NCI-H82 treated with DMSO at 0.1 percent for 48 hours (cell line): Measurements from ENCODE around the gene MVB12A.
A peak's percentile ranks its signal among the peaks of the same experiment; 100 is the strongest.

Experiments used
- DNase-seq: peaks from one replicate; lab custom pipeline; 2025; ENCODE audit not compliant: unreplicated experiment; lab: John Stamatoyannopoulos, UW

MVB12A gene

GRCh38 chr19:17419621-17420474, at the start of gene MVB12A:
Gene MVB12A (plus strand): TSS chr19:17420047. CDS start chr19:17420136, 89 bp downstream.
- peak; percentile 100 for DNase-seq

DNA sequence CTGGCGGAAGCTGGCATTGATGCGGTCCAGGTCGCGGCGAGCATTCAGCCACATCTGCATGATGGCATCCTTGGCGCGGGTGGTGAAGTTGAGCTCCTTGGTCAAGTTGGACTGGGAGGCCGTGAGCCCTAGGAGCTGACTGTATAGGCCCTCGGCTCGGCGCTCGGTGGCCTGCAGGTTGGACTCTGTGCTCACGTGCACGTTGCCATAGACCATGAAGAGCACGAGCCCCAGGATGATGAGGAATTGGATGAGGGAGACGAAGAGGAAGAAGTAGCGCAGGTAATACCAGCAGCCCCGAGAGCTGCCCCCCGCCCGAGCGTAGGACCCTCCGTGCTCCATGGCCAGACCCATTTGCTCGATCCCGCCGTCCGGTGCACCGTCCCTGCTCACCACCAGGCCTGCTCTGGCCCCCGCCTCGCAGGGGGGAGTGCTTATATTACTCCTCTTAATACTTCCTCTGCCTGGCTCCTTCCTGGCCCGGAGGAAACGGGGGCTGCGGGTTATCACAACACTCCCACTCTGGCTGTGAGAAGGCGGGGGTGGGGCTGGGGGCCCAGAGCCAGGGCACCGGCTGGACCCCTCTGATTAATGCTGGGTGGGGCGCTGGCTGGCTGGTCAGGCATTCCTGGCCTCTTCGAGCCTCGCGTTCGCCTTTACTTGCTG, 42.8 kb upstream of the MVB12A start, which contains the start of gene PLVAP:
PLVAP (minus strand) TSS at position 408 of the 666 bp plus-strand sequence; CDS start at position 354, 54 bp downstream.
- no peak for DNase-seq

GRCh38 chr19:17378271-17378670, 41.6 kb upstream of the MVB12A start:
- no peak for DNase-seq

GRCh38 chr19:17379221-17379631, 40.6 kb upstream of the MVB12A start:
- no peak for DNase-seq

DNA sequence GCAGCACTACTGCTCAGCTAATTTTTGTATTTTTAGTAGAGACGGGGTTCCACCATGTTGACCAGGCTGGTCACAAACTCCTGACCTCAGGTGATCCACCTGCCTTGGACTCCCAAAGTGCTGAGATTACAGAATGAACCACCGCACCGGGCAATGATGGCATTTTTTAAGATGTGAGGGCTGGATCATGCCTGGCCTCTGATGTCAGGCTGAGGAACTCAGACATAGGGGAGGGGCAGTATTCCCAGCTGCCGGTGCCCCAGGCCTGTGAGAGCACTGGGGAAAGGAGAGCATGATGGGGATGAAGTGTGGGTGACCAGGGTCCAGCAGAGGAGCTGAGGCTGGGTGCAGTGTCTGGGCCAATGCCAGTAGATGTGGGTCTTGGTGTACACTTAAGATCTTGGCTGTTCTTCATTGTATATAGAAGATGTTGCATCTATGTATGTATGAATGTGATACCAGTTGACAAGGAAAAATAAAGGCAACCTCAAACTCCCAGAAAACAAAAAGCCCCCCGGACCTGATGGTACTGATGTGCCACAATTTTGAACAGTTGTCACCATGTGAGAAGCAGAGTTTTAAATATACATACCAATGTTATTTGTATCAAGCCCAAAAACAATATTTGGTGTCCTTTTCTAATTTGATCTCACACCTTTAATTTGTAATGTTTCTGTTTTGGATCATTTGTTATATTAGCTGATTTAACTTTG, 39.3 kb upstream of the MVB12A start:
- DNase-seq: no peak

- peak; percentile 21 for DNase-seq
These were observed 33.8 kb upstream of the MVB12A start for GRCh38 chr19:17385878-17386611.

DNA sequence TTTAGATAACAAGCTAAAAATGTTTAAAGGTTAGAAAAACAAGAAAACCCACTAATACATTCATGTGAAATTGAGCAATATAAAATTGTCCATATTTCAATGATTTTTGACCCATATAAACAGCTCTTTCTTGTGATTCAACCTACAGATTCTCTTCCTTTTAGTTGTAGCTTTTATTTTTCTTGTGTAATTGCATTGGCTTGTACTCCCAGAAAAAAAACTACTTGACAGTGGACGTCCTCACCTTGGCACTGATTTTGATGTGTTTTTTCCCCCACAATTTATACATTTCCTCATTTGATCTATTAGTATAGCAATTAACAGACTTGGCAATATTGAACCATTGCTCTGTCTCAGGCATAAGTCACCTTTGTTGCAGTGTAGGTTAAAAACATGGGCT, 30.6 kb upstream of the MVB12A start:
- DNase-seq: no peak

DNA sequence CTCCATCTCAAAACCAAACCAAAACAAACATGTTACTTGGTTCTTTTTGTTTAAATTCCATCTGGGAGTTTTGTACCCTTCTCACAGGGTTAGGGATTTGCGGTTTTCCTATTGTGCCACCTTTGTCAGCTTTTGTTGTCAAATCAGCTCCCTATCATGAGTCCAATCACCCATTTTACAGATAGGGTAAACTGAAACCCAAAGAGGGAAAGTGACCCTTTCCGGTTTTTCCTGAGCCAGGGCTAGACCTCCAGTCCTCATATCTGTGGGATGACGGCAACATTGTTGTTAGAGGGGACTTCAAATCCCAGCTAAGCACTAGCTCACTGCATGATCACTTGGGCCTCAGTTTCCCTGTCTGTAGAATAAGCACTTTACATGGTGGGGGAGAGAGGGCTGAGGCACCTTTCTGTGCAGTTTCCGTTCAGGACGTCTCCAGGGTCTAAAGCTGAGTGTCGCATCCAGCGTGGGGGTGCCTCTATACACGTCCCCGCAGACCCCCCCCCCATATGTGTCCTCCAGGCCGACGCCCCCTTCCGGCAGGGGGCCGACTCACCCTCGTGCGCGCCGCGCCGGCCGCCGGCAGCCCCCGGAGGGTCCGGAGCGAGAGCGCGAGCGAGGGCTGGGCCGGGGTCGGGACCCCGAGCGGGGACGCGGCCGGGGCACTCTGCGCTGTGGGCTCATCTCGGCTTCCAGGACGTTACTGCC, 29.7 kb upstream of the MVB12A start:
- no peak for DNase-seq

- DNase-seq: peak; percentile 94
These were observed 29.0 kb upstream of the MVB12A start for GRCh38 chr19:17390665-17391370.

DNA sequence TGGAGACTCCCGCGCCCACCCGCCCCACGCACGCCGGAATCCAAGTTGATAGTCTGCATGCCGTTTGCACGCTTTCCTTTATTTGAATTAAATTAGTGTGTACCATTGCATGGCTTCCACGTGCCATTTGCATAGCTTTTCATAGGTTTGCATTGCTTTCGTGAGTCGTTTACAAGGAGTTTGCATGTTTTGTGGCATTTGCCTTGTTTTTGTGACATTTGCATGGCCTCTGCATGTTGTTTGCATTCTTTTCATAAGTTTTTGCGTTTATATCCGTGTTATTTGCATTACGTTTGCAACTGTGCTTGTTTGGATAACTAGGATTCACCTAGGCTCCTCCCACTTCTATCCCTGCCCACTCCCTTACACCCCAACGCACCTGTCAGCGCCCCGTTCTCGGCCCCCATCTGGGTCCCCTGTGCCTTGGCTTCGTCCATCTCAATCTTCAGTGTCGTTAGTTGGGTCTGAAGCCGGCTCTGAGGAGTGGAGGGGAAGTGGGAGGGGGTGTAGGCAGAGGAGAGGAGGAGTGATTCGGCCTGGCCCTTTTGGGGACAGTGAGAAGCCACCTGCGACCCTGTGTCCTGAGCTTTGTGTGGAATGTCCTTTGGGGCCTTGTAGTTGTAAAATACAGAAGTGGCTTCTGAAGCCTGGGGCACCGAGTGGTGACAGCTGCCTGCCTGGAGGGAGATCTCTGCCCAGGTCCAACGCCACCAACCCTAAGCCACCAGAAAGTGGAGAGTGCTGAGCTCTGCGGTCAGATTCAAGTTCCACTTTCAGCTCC, 28.3 kb upstream of the MVB12A start:
- no peak for DNase-seq

- DNase-seq: no peak
These were observed 26.8 kb upstream of the MVB12A start for GRCh38 chr19:17393002-17393401.

DNA sequence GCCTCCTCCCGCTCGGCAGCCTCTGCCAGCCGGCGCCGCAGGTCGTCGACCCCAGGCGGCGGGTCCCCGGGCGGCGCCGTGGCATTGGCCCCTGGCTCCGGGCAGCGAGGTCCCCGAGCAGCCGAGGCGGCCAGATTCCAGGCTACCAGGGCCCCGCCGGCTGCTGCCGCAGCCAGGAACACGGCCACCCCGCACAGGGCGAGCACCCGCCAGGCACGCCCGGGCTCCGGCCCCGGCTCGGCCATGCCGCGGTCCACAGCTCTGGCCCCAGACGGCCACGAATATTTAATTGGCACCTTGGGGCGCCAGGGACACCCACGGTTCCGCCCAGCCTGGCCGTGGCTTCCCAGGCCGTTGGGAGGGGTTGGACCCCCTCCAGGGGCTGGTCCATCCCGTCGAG, 25.9 kb upstream of the MVB12A start, which contains the start of gene CCDC194:
CCDC194 (minus strand) TSS at position 283 of the 400 bp plus-strand sequence; CDS start at position 245, 38 bp downstream.
- no peak for DNase-seq

DNA sequence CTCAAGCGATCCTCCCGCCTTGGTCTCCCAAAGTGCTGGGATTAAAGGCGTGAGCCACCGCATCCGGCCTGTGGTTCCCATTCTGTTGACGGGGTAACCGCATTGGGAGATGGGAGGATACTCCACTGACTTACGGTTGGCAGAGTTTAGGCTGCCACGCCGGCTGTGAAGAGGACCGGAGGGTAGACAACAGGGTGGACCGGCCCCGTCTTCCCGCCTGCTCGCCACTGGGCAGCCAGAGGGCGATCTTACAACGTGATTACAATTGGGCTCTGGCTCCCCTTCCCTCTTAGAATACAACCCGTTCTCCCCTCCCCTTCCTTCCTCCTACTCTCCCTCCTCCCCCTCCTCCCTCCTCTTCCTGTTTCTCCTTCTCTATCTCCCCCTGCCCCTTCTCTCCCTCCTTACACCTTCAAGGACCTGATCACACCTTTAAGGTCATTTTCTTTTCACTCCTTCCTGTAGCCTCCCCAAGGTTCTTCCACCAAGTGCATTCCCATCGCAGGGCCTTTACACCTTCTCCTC, 24.9 kb upstream of the MVB12A start:
- peak; percentile 91 for DNase-seq

DNA sequence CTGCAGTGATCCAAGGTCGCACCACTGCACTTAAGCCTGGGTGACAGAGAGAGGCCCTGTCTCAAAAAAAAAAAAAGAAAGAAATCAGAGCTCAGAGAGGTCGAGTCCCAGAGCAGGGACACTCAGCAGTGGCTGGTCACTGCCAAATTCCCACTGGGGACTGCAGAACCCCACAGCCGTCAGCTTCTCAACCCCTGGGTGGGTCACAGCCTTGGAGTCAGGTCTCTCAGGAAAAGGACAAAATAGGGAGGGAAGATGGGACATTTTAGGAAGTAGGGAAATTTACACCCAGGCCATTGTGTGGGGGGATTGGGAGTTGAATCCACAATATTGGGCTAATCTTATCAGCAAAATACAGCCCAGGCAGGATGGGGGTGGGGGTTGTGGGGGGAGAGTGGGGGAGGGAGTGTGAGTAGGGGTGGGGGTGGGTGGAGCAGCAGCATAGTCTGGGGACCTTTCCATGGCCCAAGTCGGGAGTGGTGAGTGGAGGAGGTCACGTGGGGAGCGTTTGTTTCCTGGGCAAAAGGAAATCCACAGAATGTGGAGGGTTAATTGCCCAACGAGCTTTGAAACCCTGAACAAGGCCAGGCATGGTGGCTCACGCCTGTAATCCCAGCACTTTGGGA, 20.8 kb upstream of the MVB12A start:
- no peak for DNase-seq

DNA sequence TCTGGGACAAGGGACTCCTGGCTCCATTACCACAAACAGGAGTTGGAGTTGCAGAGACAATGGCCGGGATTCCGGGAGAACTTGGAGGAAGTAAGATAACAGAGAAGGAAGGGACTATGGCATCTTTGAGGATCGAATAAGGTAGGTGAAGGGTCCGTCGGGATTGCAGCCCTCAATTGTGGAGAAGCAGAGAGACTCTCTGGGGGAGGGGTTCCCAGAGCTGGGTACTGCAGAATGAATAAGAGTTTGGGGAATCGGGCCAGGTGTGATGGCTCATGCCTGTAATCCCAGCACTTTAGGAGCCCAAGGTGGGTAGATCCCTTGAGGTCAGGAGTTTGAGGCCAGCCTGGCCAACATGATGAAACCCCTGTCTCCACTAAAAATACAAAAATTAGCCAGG, 18.2 kb upstream of the MVB12A start:
- DNase-seq: no peak

DNA sequence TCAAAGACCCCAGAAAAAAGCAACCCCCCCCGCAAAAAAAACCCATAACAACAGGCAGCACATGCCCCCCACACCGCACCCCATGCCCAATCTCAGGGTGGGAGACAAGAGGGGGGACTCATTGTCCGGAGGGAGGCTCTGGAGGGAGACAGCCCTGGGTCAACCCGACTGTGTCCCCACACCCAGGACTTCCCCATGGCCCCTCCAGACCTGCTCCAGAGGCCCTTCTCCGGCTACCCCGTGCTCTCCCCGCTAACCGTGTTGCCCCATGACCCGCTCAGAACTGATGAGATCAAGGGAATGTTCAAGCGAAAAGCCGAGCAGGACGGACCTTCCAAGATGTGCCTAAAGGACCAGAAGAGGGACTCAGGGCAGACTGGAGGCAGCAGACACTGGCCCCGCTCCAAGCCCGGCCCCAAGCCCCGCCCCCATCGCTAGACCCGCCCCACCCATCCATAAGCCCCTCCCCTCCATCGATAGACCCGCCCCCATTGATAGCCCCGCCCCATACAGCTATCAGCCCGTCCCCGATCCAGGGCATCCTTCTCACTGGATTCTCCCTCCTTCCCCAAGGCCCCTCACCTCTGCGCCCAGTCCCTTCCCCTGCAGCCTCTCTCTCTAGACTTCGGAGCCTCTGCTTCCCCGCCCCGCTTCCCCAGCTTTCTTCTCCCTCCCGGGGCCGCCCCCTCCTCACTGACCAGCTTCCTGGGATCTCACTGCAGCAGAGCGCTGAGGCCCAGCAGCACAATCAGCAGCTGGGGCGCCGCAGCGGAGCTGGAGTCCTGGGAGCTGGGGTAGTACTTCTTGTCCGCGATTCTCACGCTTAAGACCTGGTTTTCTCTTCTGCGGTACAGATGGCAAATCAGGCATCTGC, 16.6 kb upstream of the MVB12A start:
- peak; percentile 81 for DNase-seq

GRCh38 chr19:17404015-17404414, 15.8 kb upstream of the MVB12A start:
- DNase-seq: no peak
